ENCODE results near the gene AKAP12.

Gene AKAP12

DNA sequence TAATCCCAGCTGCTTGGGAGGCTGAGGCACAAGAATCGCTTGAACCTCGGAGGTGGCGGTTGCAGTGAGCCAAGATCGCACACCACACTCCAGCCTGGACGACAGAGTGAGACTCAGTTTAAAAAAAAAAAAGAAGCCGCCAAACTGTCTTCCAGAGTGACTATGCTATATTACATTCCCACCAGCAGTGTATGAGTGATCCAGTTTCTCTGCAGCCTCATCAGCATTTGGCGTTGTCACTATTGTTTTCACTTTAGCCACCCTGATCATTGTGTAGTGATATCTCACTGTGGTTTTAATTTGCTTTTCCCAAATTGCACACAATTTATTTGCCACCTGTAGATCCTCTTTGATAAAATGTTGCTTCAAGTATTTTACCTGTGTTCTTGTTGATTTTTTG, 6.0 kb upstream of the AKAP12 start:
- Histone ChIP-seq H3K27me3 (replicated peaks; ENCODE audit: insufficient read depth, low read length) (no peaks in the 10 kb centered on the region), H3K36me3 (replicated peaks; ENCODE audit: insufficient read depth, low read length) (no peaks in the 10 kb centered on the region), H3K9me3 (replicated peaks; ENCODE audit: insufficient read depth, low read length) (no peaks in the 10 kb centered on the region), H2AFZ (ENCODE audit: low read length) (no peak overlapping the region), H3F3A (ENCODE audit: insufficient read depth, low read length) (no peaks in the 10 kb centered on the region), H4K20me1 (ENCODE audit: insufficient read depth, low read length) (no peaks in the 10 kb centered on the region), H3K4me3 (ENCODE audit: low read length) (no peak overlapping the region), H3K79me2 (ENCODE audit: low read length) (no peaks in the 10 kb centered on the region), H3K4me1 (ENCODE audit: low read length) (no peaks in the 10 kb centered on the region), H3K9ac (ENCODE audit: low read length) (no peak overlapping the region), H3K4me2 (ENCODE audit: low read depth, low read length) (no peak overlapping the region), H3K9me2 (replicated peaks; ENCODE audit: insufficient read depth, low read length) (no peaks in the 10 kb centered on the region), H3K27ac (ENCODE audit: low read length) (no peak overlapping the region)
- TF ChIP-seq, protein P1, sequence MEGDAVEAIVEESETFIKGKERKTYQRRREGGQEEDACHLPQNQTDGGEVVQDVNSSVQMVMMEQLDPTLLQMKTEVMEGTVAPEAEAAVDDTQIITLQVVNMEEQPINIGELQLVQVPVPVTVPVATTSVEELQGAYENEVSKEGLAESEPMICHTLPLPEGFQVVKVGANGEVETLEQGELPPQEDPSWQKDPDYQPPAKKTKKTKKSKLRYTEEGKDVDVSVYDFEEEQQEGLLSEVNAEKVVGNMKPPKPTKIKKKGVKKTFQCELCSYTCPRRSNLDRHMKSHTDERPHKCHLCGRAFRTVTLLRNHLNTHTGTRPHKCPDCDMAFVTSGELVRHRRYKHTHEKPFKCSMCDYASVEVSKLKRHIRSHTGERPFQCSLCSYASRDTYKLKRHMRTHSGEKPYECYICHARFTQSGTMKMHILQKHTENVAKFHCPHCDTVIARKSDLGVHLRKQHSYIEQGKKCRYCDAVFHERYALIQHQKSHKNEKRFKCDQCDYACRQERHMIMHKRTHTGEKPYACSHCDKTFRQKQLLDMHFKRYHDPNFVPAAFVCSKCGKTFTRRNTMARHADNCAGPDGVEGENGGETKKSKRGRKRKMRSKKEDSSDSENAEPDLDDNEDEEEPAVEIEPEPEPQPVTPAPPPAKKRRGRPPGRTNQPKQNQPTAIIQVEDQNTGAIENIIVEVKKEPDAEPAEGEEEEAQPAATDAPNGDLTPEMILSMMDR (IDR thresholded peaks at IDR 0.05; ENCODE audit: low read length): no peak
- TF ChIP-seq EZH2phosphoT487 (IDR thresholded peaks at IDR 0.05; ENCODE audit: low read length) (no peak), EZH2 (optimal IDR thresholded peaks at IDR 0.05; ENCODE audit: low read depth, low read length) (no peak)
- DNase-seq: no peak

DNA sequence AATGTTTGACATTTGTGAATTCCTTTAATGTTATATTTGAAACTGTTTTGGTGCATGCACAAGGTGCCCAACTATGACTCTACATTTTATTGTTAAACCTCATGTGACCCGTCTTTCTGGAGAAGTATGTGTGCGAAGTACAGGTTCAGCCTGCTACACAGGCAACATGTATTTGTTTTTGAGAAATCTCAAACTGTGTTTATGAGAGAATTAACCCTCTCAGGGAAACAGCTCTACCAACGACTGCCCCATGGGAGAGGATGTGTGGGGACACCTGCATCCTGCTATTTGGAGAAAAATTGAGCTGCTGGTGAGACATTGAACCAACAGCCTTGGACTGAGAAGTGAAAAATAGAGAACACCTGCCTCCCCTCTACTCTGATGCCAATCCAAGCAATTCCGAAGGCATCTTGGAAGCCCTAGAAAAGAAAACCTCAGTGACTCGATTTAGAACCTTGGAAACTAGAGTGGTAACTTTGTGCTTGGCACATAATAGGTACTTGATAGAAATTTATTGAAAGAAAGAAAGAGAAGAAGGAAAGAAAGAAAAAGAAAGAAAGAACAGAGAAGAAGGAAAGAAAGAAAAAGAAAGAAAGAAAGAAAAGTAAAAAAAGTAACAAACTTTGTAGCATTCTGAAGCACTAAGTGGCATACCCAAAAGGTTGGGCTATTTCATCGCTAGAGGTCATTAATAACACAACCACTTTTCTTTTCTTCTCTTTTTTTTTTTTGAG, 2.9 kb upstream of the AKAP12 start:
- no peak overlapping the region for H3K27ac ChIP-seq (ENCODE audit: low read length)
- H3K79me2 ChIP-seq (ENCODE audit: low read length): no peaks in the 10 kb centered on the region
- no peaks in the 10 kb centered on the region for H3F3A ChIP-seq (ENCODE audit: insufficient read depth, low read length)
- H3K36me3 ChIP-seq (replicated peaks; ENCODE audit: insufficient read depth, low read length): no peaks in the 10 kb centered on the region
- H3K27me3 ChIP-seq (replicated peaks; ENCODE audit: insufficient read depth, low read length): no peaks in the 10 kb centered on the region
- no peak overlapping the region for H3K4me3 ChIP-seq (ENCODE audit: low read length)
- H3K9me3 ChIP-seq (replicated peaks; ENCODE audit: insufficient read depth, low read length): no peaks in the 10 kb centered on the region
- H4K20me1 ChIP-seq (ENCODE audit: insufficient read depth, low read length): no peaks in the 10 kb centered on the region
- H3K4me1 ChIP-seq (ENCODE audit: low read length): no peaks in the 10 kb centered on the region
- no peak overlapping the region for H2AFZ ChIP-seq (ENCODE audit: low read length)
- TF ChIP-seq EZH2phosphoT487 (IDR thresholded peaks at IDR 0.05; ENCODE audit: low read length) (no peak), EZH2 (optimal IDR thresholded peaks at IDR 0.05; ENCODE audit: low read depth, low read length) (no peak)
- TF ChIP-seq, protein P1 (IDR thresholded peaks at IDR 0.05; ENCODE audit: low read length): no peak
- no peak overlapping the region for H3K9ac ChIP-seq (ENCODE audit: low read length)
- no peak overlapping the region for H3K4me2 ChIP-seq (ENCODE audit: low read depth, low read length)
- no peak for DNase-seq
- H3K9me2 ChIP-seq (replicated peaks; ENCODE audit: insufficient read depth, low read length): no peaks in the 10 kb centered on the region

DNA sequence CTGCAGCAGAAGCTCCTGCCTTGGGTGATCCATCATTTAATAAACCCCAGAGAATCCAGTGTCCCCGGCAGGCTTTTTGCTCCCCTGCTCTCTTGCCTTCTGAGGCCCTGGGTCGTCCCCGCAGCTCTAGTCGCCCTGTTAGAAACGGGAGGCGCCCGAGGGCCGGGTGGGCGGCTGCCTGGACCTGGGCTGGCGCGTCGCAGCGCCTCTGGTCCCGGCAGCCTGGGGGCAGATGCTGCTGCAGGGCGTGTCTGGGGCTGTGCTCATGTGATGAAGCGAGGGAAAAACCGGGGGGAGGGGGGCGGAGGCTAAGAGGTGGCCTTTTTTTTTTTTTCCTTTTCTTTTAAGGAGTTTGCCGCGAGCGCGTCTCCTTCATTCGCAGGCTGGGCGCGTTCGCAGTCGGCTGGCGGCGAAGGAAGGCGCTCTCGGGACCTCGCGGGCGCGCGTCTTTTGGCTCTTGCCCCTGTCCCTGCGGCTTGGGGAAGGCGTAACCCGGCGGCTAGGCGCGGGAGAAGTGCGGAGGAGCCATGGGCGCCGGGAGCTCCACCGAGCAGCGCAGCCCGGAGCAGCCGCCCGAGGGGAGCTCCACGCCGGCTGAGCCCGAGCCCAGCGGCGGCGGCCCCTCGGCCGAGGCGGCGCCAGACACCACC, 394 bp downstream of the AKAP12 start:
- Histone ChIP-seq H3K27ac (ENCODE audit: low read length) (no peak overlapping the region), H3K4me3 (ENCODE audit: low read length) (no peak overlapping the region), H3K9ac (ENCODE audit: low read length) (no peak overlapping the region)

More for the DNA sequence above, 394 bp downstream of the AKAP12 start:
- Histone ChIP-seq H3K36me3 (replicated peaks; ENCODE audit: insufficient read depth, low read length) (no peaks in the 10 kb centered on the region), H3K4me2 (ENCODE audit: low read depth, low read length) (no peak overlapping the region), H3K9me2 (replicated peaks; ENCODE audit: insufficient read depth, low read length) (no peaks in the 10 kb centered on the region), H4K20me1 (ENCODE audit: insufficient read depth, low read length) (no peaks in the 10 kb centered on the region), H3K79me2 (ENCODE audit: low read length) (no peaks in the 10 kb centered on the region), H3K9me3 (replicated peaks; ENCODE audit: insufficient read depth, low read length) (no peaks in the 10 kb centered on the region), H3K27me3 (replicated peaks; ENCODE audit: insufficient read depth, low read length) (no peaks in the 10 kb centered on the region), H3F3A (ENCODE audit: insufficient read depth, low read length) (no peaks in the 10 kb centered on the region), H3K4me1 (ENCODE audit: low read length) (no peaks in the 10 kb centered on the region), H2AFZ (ENCODE audit: low read length) (no peak overlapping the region)
- TF ChIP-seq EZH2 (optimal IDR thresholded peaks at IDR 0.05; ENCODE audit: low read depth, low read length) (no peak), EZH2phosphoT487 (IDR thresholded peaks at IDR 0.05; ENCODE audit: low read length) (no peak)
- TF ChIP-seq, protein P1 (IDR thresholded peaks at IDR 0.05; ENCODE audit: low read length): no peak
- DNase-seq: no peak

Measured in MM.1S (cell line).